22Rv1 (cell line): Measurements from ENCODE around the gene CDKN2D.

Experiments used
- CTCF ChIP-seq: fragments of 450-650 bp; IDR thresholded peaks from 2 replicates; pipeline ENCODE4 v1.5.1; 2017; ENCODE audit warnings: mild to moderate bottlenecking
- ZFX ChIP-seq: fragments of 450-650 bp; IDR thresholded peaks from 2 replicates; pipeline ENCODE4 v1.6.1; 2017; ENCODE audit warnings: antibody characterized with exemption, borderline replicate concordance

- no peak for TF ChIP-seq ZFX
- TF ChIP-seq CTCF: no peak
Measured at GRCh38 chr19:10553087-10553667, 15.6 kb downstream of the CDKN2D start.
